RWPE2 (cell line): Measurements from ENCODE around the gene SCRN1.

Experiments used
- ATAC-seq: fragments of 200-7000 bp; cut with Tn5 transposase; 3 replicates; pipeline ENCODE4 v1.9.1; 2021; ENCODE audit warnings: low read depth
- DNase-seq: peaks from one replicate; pipeline ENCODE4 v3.0.0-alpha.2; 2020; ENCODE audit warnings: low spot score
- H3K27ac ChIP-seq: fragments of 450-650 bp; 2 replicates; pipeline ENCODE4 v1.5.1; 2017; ENCODE audit warnings: mild to moderate bottlenecking; ENCODE audit not compliant: poor library complexity, severe bottlenecking
- H3K27me3 ChIP-seq: fragments of 250-450 bp; sonication (Bioruptor Pico); 2 replicates; pipeline ENCODE4 v1.5.1; 2021; ENCODE audit warnings: mild to moderate bottlenecking, moderate library complexity; ENCODE audit not compliant: insufficient read depth, poor library complexity, severe bottlenecking
- H3K36me3 ChIP-seq: fragments of 250-450 bp; sonication (Bioruptor Pico); 2 replicates; pipeline ENCODE4 v1.5.1; 2020; ENCODE audit warnings: low read depth, mild to moderate bottlenecking, moderate library complexity
- H3K4me1 ChIP-seq: fragments of 250-450 bp; sonication (Bioruptor Pico); 2 replicates; pipeline ENCODE4 v1.5.1; 2021; ENCODE audit warnings: mild to moderate bottlenecking, moderate library complexity; ENCODE audit not compliant: insufficient read depth, poor library complexity, severe bottlenecking
- H3K4me3 ChIP-seq: fragments of 250-450 bp; sonication (Bioruptor Pico); 2 replicates; pipeline ENCODE4 v1.5.1; 2021; ENCODE audit warnings: mild to moderate bottlenecking, moderate library complexity; ENCODE audit not compliant: severe bottlenecking
- H3K9me3 ChIP-seq: fragments of 250-450 bp; sonication (Bioruptor Pico); 2 replicates; pipeline ENCODE4 v1.5.1; 2021; ENCODE audit warnings: mild to moderate bottlenecking, moderate library complexity; ENCODE audit not compliant: severe bottlenecking
- TF ChIP-seq, protein P1 (sequence below): fragments of 450-650 bp; IDR thresholded peaks from one replicate; pipeline ENCODE4 v1.5.1; 2017; ENCODE audit warnings: mild to moderate bottlenecking, moderate library complexity; ENCODE audit not compliant: poor library complexity, severe bottlenecking

Gene SCRN1

GRCh38 chr7:29940199-29940598, 49.4 kb downstream of the SCRN1 start:
- no peaks in the 10 kb centered on the region for H3K27me3 ChIP-seq
- TF ChIP-seq, protein P1, sequence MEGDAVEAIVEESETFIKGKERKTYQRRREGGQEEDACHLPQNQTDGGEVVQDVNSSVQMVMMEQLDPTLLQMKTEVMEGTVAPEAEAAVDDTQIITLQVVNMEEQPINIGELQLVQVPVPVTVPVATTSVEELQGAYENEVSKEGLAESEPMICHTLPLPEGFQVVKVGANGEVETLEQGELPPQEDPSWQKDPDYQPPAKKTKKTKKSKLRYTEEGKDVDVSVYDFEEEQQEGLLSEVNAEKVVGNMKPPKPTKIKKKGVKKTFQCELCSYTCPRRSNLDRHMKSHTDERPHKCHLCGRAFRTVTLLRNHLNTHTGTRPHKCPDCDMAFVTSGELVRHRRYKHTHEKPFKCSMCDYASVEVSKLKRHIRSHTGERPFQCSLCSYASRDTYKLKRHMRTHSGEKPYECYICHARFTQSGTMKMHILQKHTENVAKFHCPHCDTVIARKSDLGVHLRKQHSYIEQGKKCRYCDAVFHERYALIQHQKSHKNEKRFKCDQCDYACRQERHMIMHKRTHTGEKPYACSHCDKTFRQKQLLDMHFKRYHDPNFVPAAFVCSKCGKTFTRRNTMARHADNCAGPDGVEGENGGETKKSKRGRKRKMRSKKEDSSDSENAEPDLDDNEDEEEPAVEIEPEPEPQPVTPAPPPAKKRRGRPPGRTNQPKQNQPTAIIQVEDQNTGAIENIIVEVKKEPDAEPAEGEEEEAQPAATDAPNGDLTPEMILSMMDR = no peak
- H3K4me3 ChIP-seq = no peak overlapping the region
- H3K9me3 ChIP-seq = no peaks in the 10 kb centered on the region
- H3K4me1 ChIP-seq = no peaks in the 10 kb centered on the region
- no peak overlapping the region for H3K27ac ChIP-seq
- DNase-seq (no peak), ATAC-seq (no peak)
- H3K36me3 ChIP-seq = peaks cover 80% of the 10 kb centered on the region

GRCh38 chr7:29937132-29937531, 52.5 kb downstream of the SCRN1 start:
- ATAC-seq (no peak), DNase-seq (no peak)
- Histone ChIP-seq H3K27ac (no peak overlapping the region), H3K4me3 (no peak overlapping the region), H3K9me3 (no peaks in the 10 kb centered on the region), H3K36me3 (peaks cover 87% of the 10 kb centered on the region), H3K27me3 (no peaks in the 10 kb centered on the region), H3K4me1 (no peaks in the 10 kb centered on the region)
- TF ChIP-seq, protein P1 = no peak

DNA sequence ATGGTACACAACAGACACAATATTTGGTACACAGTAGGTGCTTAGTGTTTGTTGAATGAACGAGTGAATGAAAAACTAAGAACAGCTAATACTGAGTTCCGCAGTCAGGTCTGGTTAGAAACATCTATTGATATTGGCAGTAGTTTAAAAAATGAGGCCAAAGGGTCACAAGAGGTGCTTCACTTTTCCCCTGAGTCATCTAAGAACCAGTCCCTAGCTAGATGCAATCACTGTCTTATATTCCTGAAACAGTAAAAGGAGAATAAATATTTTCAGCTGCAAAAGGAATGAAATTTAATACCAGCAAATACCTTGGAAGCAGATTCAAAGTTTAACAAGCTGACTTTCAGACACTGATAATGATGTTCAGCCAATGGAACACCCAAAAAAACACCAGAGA, 54.5 kb downstream of the SCRN1 start:
- no peak overlapping the region for H3K4me3 ChIP-seq
- TF ChIP-seq, protein P1 = no peak
- no peaks in the 10 kb centered on the region for H3K4me1 ChIP-seq
- peaks cover 87% of the 10 kb centered on the region for H3K36me3 ChIP-seq
- ATAC-seq = no peak
- H3K27ac ChIP-seq = no peak overlapping the region
- no peaks in the 10 kb centered on the region for H3K27me3 ChIP-seq
- H3K9me3 ChIP-seq = no peaks in the 10 kb centered on the region
- no peak for DNase-seq

- Histone ChIP-seq H3K27ac (no peak overlapping the region), H3K36me3 (peaks cover 51% of the 10 kb centered on the region)
- DNase-seq = no peak
These were observed 60.4 kb downstream of the SCRN1 start for GRCh38 chr7:29929018-29929807.

More at GRCh38 chr7:29929018-29929807, 60.4 kb downstream of the SCRN1 start:
- Histone ChIP-seq H3K4me1 (no peaks in the 10 kb centered on the region), H3K9me3 (no peaks in the 10 kb centered on the region), H3K4me3 (no peak overlapping the region), H3K27me3 (no peaks in the 10 kb centered on the region)
- TF ChIP-seq, protein P1 = no peak
- no peak for ATAC-seq
